Measurements from ENCODE around the gene UNC93A.

The UNC93A gene

GRCh38 chr6:167328086-167328485 lies 37.0 kb downstream of the UNC93A start:
- Histone ChIP-seq H3K27me3 (ENCODE audit: control insufficient read depth, insufficient read depth, low read length) (no peaks in the 10 kb centered on the region), H3K9me3 (ENCODE audit: control insufficient read depth, low read length) (no peaks in the 10 kb centered on the region), H3K9ac (ENCODE audit: low read length) (no peak overlapping the region), H3K4me1 (ENCODE audit: control insufficient read depth, insufficient read depth, low read length) (peaks cover 9% of the 10 kb centered on the region), H3K4me3 (ENCODE audit: low read length) (no peak overlapping the region), H3K36me3 (ENCODE audit: control insufficient read depth, insufficient read depth, low read length) (no peaks in the 10 kb centered on the region)

- H3K27me3 ChIP-seq (ENCODE audit: control insufficient read depth, insufficient read depth, low read length), result no peaks in the 10 kb centered on the region
- no peak overlapping the region for H3K4me3 ChIP-seq (ENCODE audit: low read length)
- H3K9ac ChIP-seq (ENCODE audit: low read length), result no peak overlapping the region
- no peaks in the 10 kb centered on the region for H3K36me3 ChIP-seq (ENCODE audit: control insufficient read depth, insufficient read depth, low read length)
- peaks cover 6% of the 10 kb centered on the region for H3K4me1 ChIP-seq (ENCODE audit: control insufficient read depth, insufficient read depth, low read length)
- no peaks in the 10 kb centered on the region for H3K9me3 ChIP-seq (ENCODE audit: control insufficient read depth, low read length)
Observed at GRCh38 chr6:167329014-167329413, 37.9 kb downstream of the UNC93A start.

GRCh38 chr6:167330750-167331149 lies 39.6 kb downstream of the UNC93A start:
- Histone ChIP-seq H3K4me3 (ENCODE audit: low read length) (no peak overlapping the region), H3K36me3 (ENCODE audit: control insufficient read depth, insufficient read depth, low read length) (no peaks in the 10 kb centered on the region), H3K9ac (ENCODE audit: low read length) (no peak overlapping the region), H3K4me1 (ENCODE audit: control insufficient read depth, insufficient read depth, low read length) (peaks cover 2% of the 10 kb centered on the region), H3K27me3 (ENCODE audit: control insufficient read depth, insufficient read depth, low read length) (no peaks in the 10 kb centered on the region), H3K9me3 (ENCODE audit: control insufficient read depth, low read length) (no peaks in the 10 kb centered on the region)

GRCh38 chr6:167331565-167331964 lies 40.5 kb downstream of the UNC93A start:
- Histone ChIP-seq H3K4me3 (ENCODE audit: low read length) (no peak overlapping the region), H3K9me3 (ENCODE audit: control insufficient read depth, low read length) (no peaks in the 10 kb centered on the region), H3K9ac (ENCODE audit: low read length) (no peak overlapping the region), H3K36me3 (ENCODE audit: control insufficient read depth, insufficient read depth, low read length) (no peaks in the 10 kb centered on the region), H3K4me1 (ENCODE audit: control insufficient read depth, insufficient read depth, low read length) (peaks cover 2% of the 10 kb centered on the region), H3K27me3 (ENCODE audit: control insufficient read depth, insufficient read depth, low read length) (no peaks in the 10 kb centered on the region)

- Histone ChIP-seq H3K36me3 (ENCODE audit: control insufficient read depth, insufficient read depth, low read length) (no peaks in the 10 kb centered on the region), H3K9ac (ENCODE audit: low read length) (no peak overlapping the region), H3K4me1 (ENCODE audit: control insufficient read depth, insufficient read depth, low read length) (no peaks in the 10 kb centered on the region), H3K4me3 (ENCODE audit: low read length) (no peak overlapping the region), H3K27me3 (ENCODE audit: control insufficient read depth, insufficient read depth, low read length) (no peaks in the 10 kb centered on the region), H3K9me3 (ENCODE audit: control insufficient read depth, low read length) (no peaks in the 10 kb centered on the region)
Observed at GRCh38 chr6:167336844-167337630, 45.9 kb downstream of the UNC93A start.

- no peaks in the 10 kb centered on the region for H3K9me3 ChIP-seq (ENCODE audit: control insufficient read depth, low read length)
- H3K36me3 ChIP-seq (ENCODE audit: control insufficient read depth, insufficient read depth, low read length), result no peaks in the 10 kb centered on the region
- H3K27me3 ChIP-seq (ENCODE audit: control insufficient read depth, insufficient read depth, low read length), result no peaks in the 10 kb centered on the region
- H3K4me1 ChIP-seq (ENCODE audit: control insufficient read depth, insufficient read depth, low read length), result no peaks in the 10 kb centered on the region
- no peak overlapping the region for H3K4me3 ChIP-seq (ENCODE audit: low read length)
- H3K9ac ChIP-seq (ENCODE audit: low read length), result no peak overlapping the region
Observed at GRCh38 chr6:167337675-167338449, 46.7 kb downstream of the UNC93A start.

GRCh38 chr6:167338541-167339117 lies 47.5 kb downstream of the UNC93A start:
- Histone ChIP-seq H3K36me3 (ENCODE audit: control insufficient read depth, insufficient read depth, low read length) (no peaks in the 10 kb centered on the region), H3K27me3 (ENCODE audit: control insufficient read depth, insufficient read depth, low read length) (no peaks in the 10 kb centered on the region), H3K9me3 (ENCODE audit: control insufficient read depth, low read length) (no peaks in the 10 kb centered on the region), H3K4me3 (ENCODE audit: low read length) (no peak overlapping the region), H3K4me1 (ENCODE audit: control insufficient read depth, insufficient read depth, low read length) (no peaks in the 10 kb centered on the region), H3K9ac (ENCODE audit: low read length) (no peak overlapping the region)

GRCh38 chr6:167341038-167341583 lies 50.0 kb downstream of the UNC93A start:
- no peaks in the 10 kb centered on the region for H3K36me3 ChIP-seq (ENCODE audit: control insufficient read depth, insufficient read depth, low read length)
- H3K9ac ChIP-seq (ENCODE audit: low read length), result no peak overlapping the region
- H3K27me3 ChIP-seq (ENCODE audit: control insufficient read depth, insufficient read depth, low read length), result no peaks in the 10 kb centered on the region
- H3K9me3 ChIP-seq (ENCODE audit: control insufficient read depth, low read length), result no peaks in the 10 kb centered on the region
- H3K4me1 ChIP-seq (ENCODE audit: control insufficient read depth, insufficient read depth, low read length), result no peaks in the 10 kb centered on the region
- H3K4me3 ChIP-seq (ENCODE audit: low read length), result no peak overlapping the region

- Histone ChIP-seq H3K4me3 (ENCODE audit: low read length) (no peak overlapping the region), H3K36me3 (ENCODE audit: control insufficient read depth, insufficient read depth, low read length) (no peaks in the 10 kb centered on the region), H3K4me1 (ENCODE audit: control insufficient read depth, insufficient read depth, low read length) (no peaks in the 10 kb centered on the region), H3K27me3 (ENCODE audit: control insufficient read depth, insufficient read depth, low read length) (no peaks in the 10 kb centered on the region), H3K9ac (ENCODE audit: low read length) (no peak overlapping the region), H3K9me3 (ENCODE audit: control insufficient read depth, low read length) (no peaks in the 10 kb centered on the region)
Observed at GRCh38 chr6:167341665-167342655, 50.8 kb downstream of the UNC93A start.

- no peak overlapping the region for H3K4me3 ChIP-seq (ENCODE audit: low read length)
- H3K27me3 ChIP-seq (ENCODE audit: control insufficient read depth, insufficient read depth, low read length), result no peaks in the 10 kb centered on the region
- no peaks in the 10 kb centered on the region for H3K4me1 ChIP-seq (ENCODE audit: control insufficient read depth, insufficient read depth, low read length)
- H3K36me3 ChIP-seq (ENCODE audit: control insufficient read depth, insufficient read depth, low read length), result no peaks in the 10 kb centered on the region
- H3K9me3 ChIP-seq (ENCODE audit: control insufficient read depth, low read length), result no peaks in the 10 kb centered on the region
- no peak overlapping the region for H3K9ac ChIP-seq (ENCODE audit: low read length)
Observed at GRCh38 chr6:167342879-167343610, 51.9 kb downstream of the UNC93A start.

GRCh38 chr6:167345348-167345747 lies 54.2 kb downstream of the UNC93A start:
- Histone ChIP-seq H3K4me1 (ENCODE audit: control insufficient read depth, insufficient read depth, low read length) (no peaks in the 10 kb centered on the region), H3K36me3 (ENCODE audit: control insufficient read depth, insufficient read depth, low read length) (no peaks in the 10 kb centered on the region), H3K27me3 (ENCODE audit: control insufficient read depth, insufficient read depth, low read length) (peaks cover 7% of the 10 kb centered on the region), H3K9ac (ENCODE audit: low read length) (no peak overlapping the region), H3K4me3 (ENCODE audit: low read length) (no peak overlapping the region), H3K9me3 (ENCODE audit: control insufficient read depth, low read length) (no peaks in the 10 kb centered on the region)
